ENCODE measurements around the gene GSX1. TPM values are rescaled to one million over a fixed set of nuclear protein-coding genes. Genes with fewer than 3 reads are reported as not detected.

GSX1 gene
- total RNA-seq, 1 experiment from 2014 or later: not detected

- TF ChIP-seq ZBTB33 (IDR thresholded peaks at IDR 0.05; ENCODE audit: extremely low read depth, insufficient replicate concordance, low read length): no peak
- no peak for TF ChIP-seq YY1 (IDR thresholded peaks at IDR 0.05; ENCODE audit: extremely low read depth, insufficient replicate concordance, low read depth, low read length)
- TF ChIP-seq JUND (IDR thresholded peaks at IDR 0.05): no peak
- no peak for TF ChIP-seq SIN3A (IDR thresholded peaks at IDR 0.05; ENCODE audit: low read depth)
- no peak for TF ChIP-seq FOSL1 (IDR thresholded peaks at IDR 0.05; ENCODE audit: low read depth)
- Histone ChIP-seq H3K79me2 (ENCODE audit: insufficient read depth, low read length) (no peaks in the 10 kb centered on the region), H3K27ac (ENCODE audit: low read depth, low read length) (no peak overlapping the region), H2AFZ (ENCODE audit: low read depth, low read length, poor library complexity, severe bottlenecking) (no peak overlapping the region), H3K4me3 (replicated peaks in 1 of 2; ENCODE audit: low read depth in 1 of 2, low read length in 2 of 2) (no peak overlapping the region), H3K4me2 (ENCODE audit: low read length) (no peak overlapping the region), H3K4me1 (ENCODE audit: control insufficient read depth in 1 of 2, insufficient read depth in 2 of 2, low read length in 2 of 2) (no peaks in the 10 kb centered on the region), H3K9me2 (ENCODE audit: insufficient read depth) (no peaks in the 10 kb centered on the region), H4K20me1 (ENCODE audit: insufficient read depth) (no peaks in the 10 kb centered on the region), H3K27me3 (ENCODE audit: insufficient read depth, low read length) (no peaks in the 10 kb centered on the region), H3K9ac (ENCODE audit: low read length) (no peak overlapping the region), H3K9me3 (ENCODE audit: control insufficient read depth in 1 of 2, insufficient read depth in 1 of 2, low read depth in 1 of 2, low read length in 2 of 2) (0 out of 4 replicates have a peak, but pooled peaks cover 0 to 5% of the 10 kb centered on the region in 2 experiments), H3K36me3 (ENCODE audit: control insufficient read depth in 1 of 2, insufficient read depth in 2 of 2, low read length in 2 of 2) (no peaks in the 10 kb centered on the region)
- DNase-seq (ENCODE audit: low read depth, low spot score): no peak
- intact Hi-C loops (cut with micrococcal nuclease): no loop called here
- RAD21 ChIA-PET (ENCODE audit: low non-redundant PET in 1 of 2, low total read pairs in 2 of 2, uncharacterized antibody in 2 of 2, unreplicated experiment in 2 of 2): no interaction called here
- POLR2A ChIA-PET: no interaction called here
- CTCF ChIA-PET: no interaction called here
- BruUV-seq (replicated peaks): no TSS peak
- ATAC-seq: no peak
Measured at GRCh38 chr13:27751953-27752532, 40.2 kb upstream of the GSX1 start.

GRCh38 chr13:27765650-27766049 is 26.6 kb upstream of the GSX1 start:
- no peaks in the 10 kb centered on the region for H3K79me2 ChIP-seq (ENCODE audit: insufficient read depth, low read length)
- no peaks in the 10 kb centered on the region for H3K36me3 ChIP-seq (ENCODE audit: control insufficient read depth in 1 of 2, insufficient read depth in 2 of 2, low read length in 2 of 2)
- ATAC-seq (peak; percentile 59; the same call in 1 of the 2 replicates), DNase-seq (ENCODE audit: low read depth, low spot score) (no peak)
- BruUV-seq (replicated peaks): no TSS peak
- no peak overlapping the region for H3K4me2 ChIP-seq (ENCODE audit: low read length)
- RAD21 ChIA-PET (ENCODE audit: low non-redundant PET in 1 of 2, low total read pairs in 2 of 2, uncharacterized antibody in 2 of 2, unreplicated experiment in 2 of 2): no interaction called here
- intact Hi-C loops (cut with micrococcal nuclease): no loop called here
- CTCF ChIA-PET: interaction anchor here (1.4 kb wide), 1 partner anchor 61 kb away, joined by 7 read pairs; no protein-coding TSS in a partner anchor
- H3K9ac ChIP-seq (ENCODE audit: low read length): no peak overlapping the region
- no peaks in the 10 kb centered on the region for H3K27me3 ChIP-seq (ENCODE audit: insufficient read depth, low read length)
- no peaks in the 10 kb centered on the region for H3K4me1 ChIP-seq (ENCODE audit: control insufficient read depth in 1 of 2, insufficient read depth in 2 of 2, low read length in 2 of 2)
- H3K9me2 ChIP-seq (ENCODE audit: insufficient read depth): no peaks in the 10 kb centered on the region
- no peak overlapping the region for H3K27ac ChIP-seq (ENCODE audit: low read depth, low read length)
- no peaks in the 10 kb centered on the region for H3K9me3 ChIP-seq (ENCODE audit: control insufficient read depth in 1 of 2, insufficient read depth in 1 of 2, low read depth in 1 of 2, low read length in 2 of 2)
- H3K4me3 ChIP-seq (replicated peaks in 1 of 2; ENCODE audit: low read depth in 1 of 2, low read length in 2 of 2): no peak overlapping the region
- no peak overlapping the region for H2AFZ ChIP-seq (ENCODE audit: low read depth, low read length, poor library complexity, severe bottlenecking)
- no peaks in the 10 kb centered on the region for H4K20me1 ChIP-seq (ENCODE audit: insufficient read depth)
- POLR2A ChIA-PET: no interaction called here
- TF ChIP-seq EZH2phosphoT487 (IDR thresholded peaks at IDR 0.05; ENCODE audit: borderline replicate concordance) (no peak), SRF (IDR thresholded peaks at IDR 0.05; ENCODE audit: low read depth) (no peak), POLR2AphosphoS5 (IDR thresholded peaks at IDR 0.05; ENCODE audit: low read depth, low read length) (no peak), ELF1 (IDR thresholded peaks at IDR 0.05; ENCODE audit: borderline replicate concordance, low read depth) (no peak), ZNF274 (IDR thresholded peaks at IDR 0.05; ENCODE audit: low read depth, low read length) (no peak), CTCF (IDR thresholded peaks at IDR 0.05 in 2 of 3, conservative IDR thresholded peaks at IDR 0.05 in 1 of 3; ENCODE audit: borderline replicate concordance in 1 of 3, insufficient read depth in 1 of 3, low read depth in 2 of 3, low read length in 2 of 3) (0 out of 6 replicates have a peak, but pooled peaks of 1 of the 3 experiments have one; percentile 7)
